ENCODE data around the gene GPR37L1.
"Not testable (repeated sequence)": the region's sequence is repeated elsewhere in the genome, so short reads cannot be mapped to it uniquely, and the experiment has no call there.

The GPR37L1 gene

GRCh38 chr1:202156590-202156989 lies 33.9 kb downstream of the GPR37L1 start:
- no peak for DNase-seq (ENCODE audit: low spot score)

- no peak for DNase-seq (ENCODE audit: low spot score)
Observed at GRCh38 chr1:202157945-202158344, 35.2 kb downstream of the GPR37L1 start.

- DNase-seq (ENCODE audit: low spot score): peak; percentile 54
Observed at GRCh38 chr1:202158810-202159533, 36.3 kb downstream of the GPR37L1 start.

GRCh38 chr1:202159534-202160371 lies 37.0 kb downstream of the GPR37L1 start:
- peak; percentile 39 for DNase-seq (ENCODE audit: low spot score)

GRCh38 chr1:202160377-202160940 lies 37.7 kb downstream of the GPR37L1 start, which contains the start of gene PTPN7:
PTPN7 (minus strand) TSS chr1:202160602; CDS start chr1:202159402, 1,200 bp downstream.
- DNase-seq (ENCODE audit: low spot score): peak; percentile 54

- DNase-seq (ENCODE audit: low spot score): peak; percentile 10
Observed at GRCh38 chr1:202161151-202162046, 38.7 kb downstream of the GPR37L1 start.

- DNase-seq (ENCODE audit: low spot score): no peak
Observed at GRCh38 chr1:202162047-202162417, 39.3 kb downstream of the GPR37L1 start.

- DNase-seq (ENCODE audit: low spot score): no peak
Observed at GRCh38 chr1:202162418-202163280, 39.9 kb downstream of the GPR37L1 start.

GRCh38 chr1:202163281-202164270 lies 40.9 kb downstream of the GPR37L1 start:
- DNase-seq (ENCODE audit: low spot score): no peak

- no peak for DNase-seq (ENCODE audit: low spot score)
Observed at GRCh38 chr1:202164271-202165037, 41.7 kb downstream of the GPR37L1 start.

- no peak for DNase-seq (ENCODE audit: low spot score)
Observed at GRCh38 chr1:202165267-202165941, 42.7 kb downstream of the GPR37L1 start.

GRCh38 chr1:202165942-202166843 lies 43.5 kb downstream of the GPR37L1 start:
- DNase-seq (ENCODE audit: low spot score): no peak

GRCh38 chr1:202167054-202167453 lies 44.3 kb downstream of the GPR37L1 start:
- not testable (repeated sequence) for DNase-seq (ENCODE audit: low spot score)

GRCh38 chr1:202167708-202168415 lies 45.1 kb downstream of the GPR37L1 start:
- no peak for DNase-seq (ENCODE audit: low spot score)

- DNase-seq (ENCODE audit: low spot score): no peak
Observed at GRCh38 chr1:202168861-202169260, 46.1 kb downstream of the GPR37L1 start.

GRCh38 chr1:202170726-202171125 lies 48.0 kb downstream of the GPR37L1 start:
- DNase-seq (ENCODE audit: low spot score): no peak
